Mammary epithelial cell (primary cell): ENCODE results near the gene LRP1.

ENCODE experiments used
- EZH2 ChIP-seq: IDR thresholded peaks from 2 replicates; pipeline ENCODE4 v1.6.1; 2012; ENCODE audit warnings: low read length, inconsistent platforms, borderline replicate concordance
- TF ChIP-seq, protein P1 (sequence below), 2 donors: IDR thresholded peaks in 1 of 2; conservative IDR thresholded peaks in 1 of 2; 2 replicates each; pipeline ENCODE4 v1.5.1; 2011 to 2012; ENCODE audit warnings: inconsistent platforms in 2 of 2, low read length in 2 of 2, mild to moderate bottlenecking in 2 of 2, control low read depth in 1 of 2, low read depth in 1 of 2; ENCODE audit not compliant: insufficient read depth in 1 of 2; ENCODE audit errors: extremely low read depth in 1 of 2

- no peak for TF ChIP-seq EZH2
- TF ChIP-seq, protein P1, sequence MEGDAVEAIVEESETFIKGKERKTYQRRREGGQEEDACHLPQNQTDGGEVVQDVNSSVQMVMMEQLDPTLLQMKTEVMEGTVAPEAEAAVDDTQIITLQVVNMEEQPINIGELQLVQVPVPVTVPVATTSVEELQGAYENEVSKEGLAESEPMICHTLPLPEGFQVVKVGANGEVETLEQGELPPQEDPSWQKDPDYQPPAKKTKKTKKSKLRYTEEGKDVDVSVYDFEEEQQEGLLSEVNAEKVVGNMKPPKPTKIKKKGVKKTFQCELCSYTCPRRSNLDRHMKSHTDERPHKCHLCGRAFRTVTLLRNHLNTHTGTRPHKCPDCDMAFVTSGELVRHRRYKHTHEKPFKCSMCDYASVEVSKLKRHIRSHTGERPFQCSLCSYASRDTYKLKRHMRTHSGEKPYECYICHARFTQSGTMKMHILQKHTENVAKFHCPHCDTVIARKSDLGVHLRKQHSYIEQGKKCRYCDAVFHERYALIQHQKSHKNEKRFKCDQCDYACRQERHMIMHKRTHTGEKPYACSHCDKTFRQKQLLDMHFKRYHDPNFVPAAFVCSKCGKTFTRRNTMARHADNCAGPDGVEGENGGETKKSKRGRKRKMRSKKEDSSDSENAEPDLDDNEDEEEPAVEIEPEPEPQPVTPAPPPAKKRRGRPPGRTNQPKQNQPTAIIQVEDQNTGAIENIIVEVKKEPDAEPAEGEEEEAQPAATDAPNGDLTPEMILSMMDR (conservative IDR thresholded peaks at IDR 0.05 in 1 of 2, IDR thresholded peaks at IDR 0.05 in 1 of 2; ENCODE audit: extremely low read depth in 1 of 2, insufficient read depth in 1 of 2, low read depth in 1 of 2, low read length in 2 of 2), result no peak
These were observed 23.9 kb upstream of the LRP1 start for GRCh38 chr12:57104292-57104910.
